Measurements from ENCODE around the gene SGCD.

The SGCD gene
- total RNA-seq = 0 reads per million in 3 experiments

DNA sequence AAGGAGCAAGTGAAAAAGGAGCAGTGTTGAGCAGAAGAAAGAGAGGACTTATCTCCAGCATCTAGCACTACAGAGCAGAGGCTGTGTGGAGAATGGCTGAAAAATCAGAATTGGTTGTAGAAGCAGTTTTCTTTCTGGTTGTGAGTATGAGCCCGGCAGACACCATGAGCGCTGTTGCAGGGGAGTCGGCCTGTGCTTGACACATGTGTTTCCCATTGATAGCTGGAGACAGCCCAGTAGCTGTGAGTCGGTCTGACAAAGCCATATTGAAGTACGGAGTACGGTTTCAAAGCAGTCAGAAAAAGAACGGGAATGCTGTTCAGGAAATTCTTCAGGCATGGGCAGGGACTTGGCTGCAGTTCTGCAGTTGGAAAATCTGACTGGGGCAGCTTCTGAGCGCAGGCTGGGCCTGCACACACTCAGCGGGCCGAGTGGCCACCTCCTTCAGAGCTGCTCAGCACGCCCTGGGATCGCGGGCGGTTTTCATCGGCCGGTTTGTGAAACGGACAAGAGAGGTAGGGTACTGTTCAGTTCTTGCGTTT, at the start of gene SGCD:
Gene SGCD, plus strand, starts transcription at position 447 of the 542 bp plus-strand sequence.
- DNase-seq = no peak

DNA sequence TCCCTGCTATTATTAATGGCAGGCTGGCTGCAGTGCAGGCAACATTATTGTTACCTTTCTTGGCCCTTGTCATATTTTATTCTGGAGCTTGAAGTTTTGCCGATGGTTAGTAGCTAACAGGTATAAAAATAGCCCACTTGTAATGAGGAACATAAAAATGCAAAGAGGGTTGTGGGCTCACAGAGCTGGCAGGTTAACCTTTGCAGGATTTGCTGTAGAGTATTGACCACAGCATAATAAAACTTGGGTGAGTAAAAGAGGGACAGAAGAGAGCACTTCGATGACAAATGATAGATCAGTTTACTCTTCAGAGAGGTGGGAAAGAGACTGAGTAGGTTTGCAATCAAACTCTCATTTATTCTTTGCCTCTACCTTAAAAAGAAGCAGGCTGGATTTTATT, 49.7 kb upstream of the SGCD start:
- DNase-seq = no peak

DNA sequence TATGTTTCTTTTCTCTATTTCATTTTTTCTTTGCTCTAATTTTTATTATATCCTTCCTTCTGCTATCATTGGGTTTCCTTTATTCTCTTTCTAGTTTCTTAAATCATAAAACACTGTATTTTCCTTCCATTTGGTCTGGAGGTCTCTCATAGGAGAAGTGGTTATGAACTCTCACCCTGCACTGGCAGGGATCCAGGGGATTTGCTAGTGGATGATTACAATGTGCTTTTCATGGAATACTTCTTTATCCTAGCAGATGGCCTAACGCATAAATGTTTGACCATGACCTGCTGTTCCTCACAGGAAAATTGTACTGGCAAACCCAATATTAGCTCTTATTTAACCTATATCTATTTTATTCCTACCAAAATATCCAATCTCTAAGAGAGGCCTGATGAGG, 31.5 kb upstream of the SGCD start:
- DNase-seq = no peak

GRCh38 chr5:156310115-156310514, 16.8 kb upstream of the SGCD start:
- no peak for DNase-seq

- DNase-seq = no peak
Observed at GRCh38 chr5:156312897-156313694, 13.9 kb upstream of the SGCD start.

- no peak for DNase-seq
Observed at GRCh38 chr5:156314416-156314815, 12.5 kb upstream of the SGCD start.

GRCh38 chr5:156322666-156323065, 4.3 kb upstream of the SGCD start:
- no peak for DNase-seq

GRCh38 chr5:156327296-156327695, 332 bp downstream of the SGCD start:
- DNase-seq = no peak

DNA sequence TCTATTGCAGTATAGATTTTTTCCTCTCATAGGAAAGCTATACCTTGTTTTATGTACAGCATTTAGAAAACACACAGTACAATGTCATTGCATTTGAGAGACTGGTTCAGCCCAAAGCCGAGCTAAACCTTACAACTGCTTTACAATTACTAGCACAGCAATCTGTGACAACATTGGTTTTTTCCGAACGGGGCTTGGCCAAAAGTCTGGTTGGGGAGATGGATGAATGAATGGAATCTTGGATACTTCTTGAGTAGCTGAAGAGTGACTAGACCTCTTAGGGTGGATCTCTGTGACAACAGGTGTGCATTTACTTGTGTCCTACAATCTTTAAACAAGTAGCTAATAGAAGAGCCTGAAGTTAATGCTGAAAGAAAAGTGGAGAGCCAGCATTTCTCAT, 1.2 kb downstream of the SGCD start:
- no peak for DNase-seq

- DNase-seq = no peak
Observed at GRCh38 chr5:156328766-156329165, 1.8 kb downstream of the SGCD start.

GRCh38 chr5:156329171-156329611, 2.2 kb downstream of the SGCD start:
- DNase-seq = no peak

GRCh38 chr5:156330141-156330870, 3.3 kb downstream of the SGCD start:
- no peak for DNase-seq

DNA sequence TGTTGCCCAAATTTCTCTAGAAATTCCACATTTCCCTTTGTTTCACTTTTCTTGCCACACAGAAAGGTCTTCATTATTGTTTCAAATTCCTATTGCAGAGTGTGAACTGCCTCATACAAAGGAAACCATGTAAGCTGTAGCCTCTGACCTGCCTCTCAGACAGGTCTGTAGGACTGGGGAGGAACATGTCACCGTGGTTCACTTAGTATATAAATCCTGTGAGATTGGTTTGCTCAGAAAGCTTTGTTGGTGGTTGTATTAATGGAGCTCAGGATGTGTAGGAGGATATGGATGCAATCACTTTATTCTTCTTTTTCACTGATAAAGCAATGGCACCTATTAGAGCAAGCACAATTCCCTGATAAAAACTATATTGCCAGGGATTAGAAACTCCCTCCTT, 4.2 kb downstream of the SGCD start:
- DNase-seq = no peak

DNA sequence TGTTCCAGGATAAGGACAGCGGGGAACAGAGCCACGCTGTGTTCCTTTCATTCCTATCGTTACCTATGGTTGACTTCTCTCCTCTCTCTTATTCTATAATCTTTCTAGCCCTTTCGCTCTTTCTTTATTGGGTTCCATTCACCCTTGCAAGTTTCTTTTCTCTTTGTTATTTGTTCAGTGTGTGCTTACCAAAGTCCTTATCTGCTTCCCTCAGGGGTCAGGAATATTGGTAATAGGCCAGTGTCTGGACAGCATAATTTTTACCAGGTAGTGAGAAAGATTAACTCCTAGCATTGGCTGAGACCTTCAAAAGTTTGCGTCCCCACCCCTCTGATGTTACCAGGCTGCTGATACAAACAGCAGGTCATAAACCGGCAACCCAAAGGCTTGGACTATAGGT, 4.9 kb downstream of the SGCD start:
- no peak for DNase-seq

DNA sequence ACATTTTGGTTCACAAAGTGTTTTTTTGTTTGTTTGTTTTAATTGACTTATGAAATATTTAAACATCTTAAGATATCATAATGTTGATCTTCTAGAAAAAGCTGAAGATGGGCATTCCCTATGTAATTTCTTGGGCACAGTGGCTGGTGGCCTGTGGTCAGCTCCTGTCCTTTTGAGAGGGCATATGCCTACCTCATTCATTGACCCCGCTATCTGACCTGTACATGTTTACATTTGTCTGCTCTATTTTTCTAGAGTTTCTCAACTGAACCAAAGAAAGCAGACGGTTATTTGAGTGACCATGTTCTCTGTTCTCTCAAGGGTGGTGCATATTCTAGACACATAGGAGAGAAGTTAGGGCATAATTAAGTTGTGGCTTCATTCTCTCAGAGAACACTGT, 5.3 kb downstream of the SGCD start:
- no peak for DNase-seq

DNA sequence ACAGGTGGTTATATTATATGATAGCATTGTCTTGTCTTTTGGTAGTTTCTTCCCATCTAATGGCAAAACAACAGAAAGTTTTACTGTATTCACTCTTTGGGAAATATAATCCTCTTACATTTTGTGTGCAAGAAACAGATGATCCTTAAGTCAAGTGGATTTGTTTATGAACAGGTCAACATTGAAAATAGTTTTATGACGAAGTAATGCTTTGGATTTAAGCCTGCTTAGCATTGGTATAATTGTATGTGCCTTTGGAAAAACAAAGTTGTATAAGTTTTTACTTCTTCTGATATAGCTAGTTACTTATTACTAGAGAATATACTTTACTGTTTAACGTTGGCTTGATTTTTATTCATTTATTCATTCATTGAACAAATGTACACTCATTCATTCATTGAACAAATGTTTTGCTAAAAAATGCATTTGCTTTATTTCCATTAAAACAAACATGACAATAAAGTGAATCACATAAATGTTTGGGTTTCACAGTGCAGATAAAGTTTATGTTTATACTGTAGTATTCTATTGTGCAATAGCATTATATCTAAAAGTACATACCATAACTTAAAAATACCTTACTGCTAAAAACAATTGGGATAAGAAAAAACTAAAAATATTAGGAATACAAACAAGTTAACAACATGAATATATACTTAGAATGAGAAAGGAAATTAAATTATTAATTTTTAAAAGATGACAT, 12.3 kb downstream of the SGCD start:
- DNase-seq = no peak

GRCh38 chr5:156340893-156341292, 13.9 kb downstream of the SGCD start:
- no peak for DNase-seq

GRCh38 chr5:156350256-156350655, 23.3 kb downstream of the SGCD start:
- no peak for DNase-seq

DNA sequence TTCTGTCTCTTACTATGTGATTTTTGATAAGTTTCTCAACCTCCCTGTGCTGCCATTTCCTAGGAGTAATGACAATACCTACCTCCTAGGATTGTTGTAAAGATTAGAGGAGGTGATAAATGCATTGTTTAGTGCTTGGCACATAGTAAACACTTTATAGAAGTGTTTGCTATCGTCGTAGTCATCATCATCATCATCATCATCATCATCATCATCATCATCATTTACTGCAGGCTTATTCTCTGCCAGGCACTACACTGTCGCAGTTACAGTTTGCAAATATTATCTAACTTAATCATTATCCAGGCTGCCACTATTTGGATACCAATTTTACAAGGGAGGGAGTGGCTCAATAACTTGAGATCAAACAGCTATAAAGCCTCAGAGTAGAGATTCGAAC, 24.5 kb downstream of the SGCD start:
- no peak for DNase-seq

DNA sequence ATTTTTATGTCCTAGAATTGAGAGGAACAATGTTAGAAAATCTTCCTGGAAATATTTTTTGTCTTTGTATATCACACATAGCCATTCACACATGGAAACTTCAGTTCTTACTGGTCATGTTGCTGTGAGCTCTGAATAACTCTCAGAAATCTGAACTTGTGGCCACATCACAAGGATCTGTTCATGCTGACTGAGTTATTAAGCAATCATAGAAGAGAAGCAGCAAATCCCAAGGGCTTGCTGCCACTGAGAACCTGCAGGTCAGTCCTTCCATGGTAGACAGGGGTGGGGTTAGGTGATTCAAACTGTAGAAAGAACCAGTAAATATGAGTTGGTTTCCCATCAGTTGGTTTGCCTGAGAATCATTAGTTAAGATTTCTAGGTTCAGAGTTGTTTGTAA, 27.6 kb downstream of the SGCD start:
- DNase-seq = no peak

DNA sequence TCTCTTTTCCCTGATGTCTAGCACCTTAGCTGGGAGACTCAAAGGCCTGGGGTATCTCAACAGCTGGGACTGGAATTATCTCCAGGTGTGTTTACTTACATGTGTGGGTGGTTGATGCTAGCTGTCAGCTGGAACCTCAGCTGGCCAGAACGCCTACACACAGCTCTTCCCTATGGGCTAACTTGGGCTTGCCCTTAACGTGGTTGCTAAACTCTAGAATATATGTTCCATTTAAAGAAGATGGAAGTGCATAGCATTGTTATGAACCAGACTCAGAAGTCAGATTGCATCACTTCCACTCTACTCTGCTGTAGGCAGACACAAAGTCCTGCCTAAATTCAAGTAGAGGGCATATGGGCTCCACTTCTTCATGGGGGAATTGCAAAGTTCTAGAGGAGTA, 29.3 kb downstream of the SGCD start:
- no peak for DNase-seq

GRCh38 chr5:156359476-156359875, 32.5 kb downstream of the SGCD start:
- DNase-seq = no peak

GRCh38 chr5:156361436-156362109, 34.6 kb downstream of the SGCD start:
- DNase-seq = no peak
